DLD1 (cell line): ENCODE results near the gene HSF2BP.
"Not testable (repeated sequence)": the region's sequence is repeated elsewhere in the genome, so short reads cannot be mapped to it uniquely, and the experiment has no call there.

ENCODE experiments used
- in situ Hi-C: cut with HindIII; loops from 2 replicates; pipeline ENCODE4 v1.10.0; 2017; ENCODE audit warnings: low sequenced_read_pairs

The HSF2BP gene

GRCh38 chr21:43623588-43623987 is 35.7 kb downstream of the HSF2BP start:
- in situ Hi-C loops, result no loop called here

GRCh38 chr21:43622796-43623195 is 36.5 kb downstream of the HSF2BP start:
- in situ Hi-C loops, result no loop called here

GRCh38 chr21:43619856-43620255 is 39.4 kb downstream of the HSF2BP start:
- in situ Hi-C loops, result no loop called here

GRCh38 chr21:43619344-43619743 is 39.9 kb downstream of the HSF2BP start:
- in situ Hi-C loops, result no loop called here

GRCh38 chr21:43618940-43619339 is 40.3 kb downstream of the HSF2BP start:
- in situ Hi-C loops, result no loop called here

- in situ Hi-C loops, result not testable (repeated sequence)
These were observed 42.4 kb downstream of the HSF2BP start for GRCh38 chr21:43616861-43617260.

GRCh38 chr21:43614839-43615238 is 44.4 kb downstream of the HSF2BP start:
- in situ Hi-C loops, result no loop called here

- in situ Hi-C loops, result no loop called here
These were observed 45.3 kb downstream of the HSF2BP start for GRCh38 chr21:43613755-43614638.

- in situ Hi-C loops, result no loop called here
These were observed 47.5 kb downstream of the HSF2BP start for GRCh38 chr21:43611598-43612369.

GRCh38 chr21:43609501-43610340 is 49.6 kb downstream of the HSF2BP start:
- in situ Hi-C loops, result no loop called here

GRCh38 chr21:43608664-43609063 is 50.6 kb downstream of the HSF2BP start:
- in situ Hi-C loops, result no loop called here

- in situ Hi-C loops, result no loop called here
These were observed 51.1 kb downstream of the HSF2BP start for GRCh38 chr21:43608225-43608624.

- in situ Hi-C loops, result no loop called here
These were observed 53.7 kb downstream of the HSF2BP start for GRCh38 chr21:43605320-43606215.

GRCh38 chr21:43604505-43605204 is 54.6 kb downstream of the HSF2BP start:
- in situ Hi-C loops, result no loop called here

- in situ Hi-C loops, result no loop called here
These were observed 55.4 kb downstream of the HSF2BP start for GRCh38 chr21:43603641-43604504.

- in situ Hi-C loops, result no loop called here
These were observed 56.1 kb downstream of the HSF2BP start for GRCh38 chr21:43603233-43603626.

GRCh38 chr21:43602266-43603232 is 56.7 kb downstream of the HSF2BP start:
- in situ Hi-C loops, result no loop called here
